ENCODE data around the gene DDX20. TPM values are rescaled to one million over a fixed set of nuclear protein-coding genes. Genes with fewer than 3 reads are reported as not detected.
"Not testable (repeated sequence)": the region's sequence is repeated elsewhere in the genome, so short reads cannot be mapped to it uniquely, and the experiment has no call there.

DDX20 gene
- polyA plus RNA-seq, 3 donors from 2014 or later: 4.1 to 12.3 (median 7.2) TPM

GRCh38 chr1:111789666-111790316 lies 34.1 kb downstream of the DDX20 start:
- H3K27me3 Mint-ChIP-seq (ENCODE audit: low read depth in 3 of 3): peaks cover 3 to 13% (median 4%) of the 10 kb centered on the region in 3 donors
- DNase-seq: no peak
- no peak overlapping the region for H3K27ac Mint-ChIP-seq
- no peaks in the 10 kb centered on the region for H3K36me3 Mint-ChIP-seq
- no peaks in the 10 kb centered on the region for H3K9me3 Mint-ChIP-seq
- no peak overlapping the region for H3K4me3 Mint-ChIP-seq
- no peaks in the 10 kb centered on the region for H3K4me1 Mint-ChIP-seq

GRCh38 chr1:111791776-111792175 lies 36.1 kb downstream of the DDX20 start:
- H3K36me3 Mint-ChIP-seq: no peaks in the 10 kb centered on the region
- no peak overlapping the region for H3K4me3 Mint-ChIP-seq
- no peak overlapping the region for H3K27ac Mint-ChIP-seq
- H3K4me1 Mint-ChIP-seq: no peaks in the 10 kb centered on the region
- H3K9me3 Mint-ChIP-seq: no peaks in the 10 kb centered on the region
- peaks cover 3 to 13% (median 5%) of the 10 kb centered on the region in 3 donors for H3K27me3 Mint-ChIP-seq (ENCODE audit: low read depth in 3 of 3)
- DNase-seq: no peak

- Mint-ChIP-seq H3K27ac (no peak overlapping the region), H3K27me3 (ENCODE audit: low read depth in 3 of 3) (peaks cover 3 to 10% (median 5%) of the 10 kb centered on the region in 3 donors), H3K4me3 (no peak overlapping the region), H3K9me3 (no peaks in the 10 kb centered on the region), H3K4me1 (no peaks in the 10 kb centered on the region), H3K36me3 (no peaks in the 10 kb centered on the region)
- DNase-seq: no peak
These were observed 36.5 kb downstream of the DDX20 start for GRCh38 chr1:111792249-111792648.

GRCh38 chr1:111793923-111794322 lies 38.2 kb downstream of the DDX20 start:
- H3K27me3 Mint-ChIP-seq (ENCODE audit: low read depth in 3 of 3): peaks cover 3 to 7% (median 3%) of the 10 kb centered on the region in 3 donors
- no peaks in the 10 kb centered on the region for H3K36me3 Mint-ChIP-seq
- H3K4me3 Mint-ChIP-seq: no peak overlapping the region
- no peaks in the 10 kb centered on the region for H3K9me3 Mint-ChIP-seq
- no peak overlapping the region for H3K27ac Mint-ChIP-seq
- no peaks in the 10 kb centered on the region for H3K4me1 Mint-ChIP-seq
- no peak for DNase-seq

- Mint-ChIP-seq H3K9me3 (no peaks in the 10 kb centered on the region), H3K36me3 (no peaks in the 10 kb centered on the region), H3K4me1 (no peaks in the 10 kb centered on the region), H3K27ac (no peak overlapping the region), H3K4me3 (no peak overlapping the region), H3K27me3 (ENCODE audit: low read depth in 3 of 3) (peaks cover 3 to 8% (median 3%) of the 10 kb centered on the region in 3 donors)
- DNase-seq: no peak
These were observed 39.7 kb downstream of the DDX20 start for GRCh38 chr1:111795401-111795800.

GRCh38 chr1:111798580-111798979 lies 42.9 kb downstream of the DDX20 start:
- Mint-ChIP-seq H3K4me3 (no peak overlapping the region), H3K9me3 (no peaks in the 10 kb centered on the region), H3K36me3 (no peaks in the 10 kb centered on the region), H3K4me1 (no peaks in the 10 kb centered on the region), H3K27ac (no peak overlapping the region), H3K27me3 (ENCODE audit: low read depth in 3 of 3) (peaks cover 2 to 6% (median 3%) of the 10 kb centered on the region in 3 donors)
- DNase-seq: no peak

- H3K4me1 Mint-ChIP-seq; DNase-seq; H3K4me3 Mint-ChIP-seq; H3K27me3 Mint-ChIP-seq (ENCODE audit: low read depth in 3 of 3); H3K9me3 Mint-ChIP-seq; H3K36me3 Mint-ChIP-seq; H3K27ac Mint-ChIP-seq: not testable (repeated sequence)
These were observed 44.0 kb downstream of the DDX20 start for GRCh38 chr1:111799722-111800121.

GRCh38 chr1:111801071-111801850 lies 45.6 kb downstream of the DDX20 start:
- H3K4me3 Mint-ChIP-seq: no peak overlapping the region
- H3K27me3 Mint-ChIP-seq (ENCODE audit: low read depth in 3 of 3): peaks cover 0 to 6% (median 2%) of the 10 kb centered on the region in 3 donors
- H3K36me3 Mint-ChIP-seq: no peaks in the 10 kb centered on the region

GRCh38 chr1:111802110-111802509 lies 46.4 kb downstream of the DDX20 start:
- no peak for DNase-seq
- no peaks in the 10 kb centered on the region for H3K9me3 Mint-ChIP-seq
- peaks cover 1 to 6% (median 2%) of the 10 kb centered on the region in 3 donors for H3K27me3 Mint-ChIP-seq (ENCODE audit: low read depth in 3 of 3)
- H3K4me1 Mint-ChIP-seq: peaks cover 6 to 7% of the 10 kb centered on the region in 2 donors
- no peak overlapping the region for H3K4me3 Mint-ChIP-seq
- H3K36me3 Mint-ChIP-seq: no peaks in the 10 kb centered on the region
- no peak overlapping the region for H3K27ac Mint-ChIP-seq

More at GRCh38 chr1:111801071-111801850, 45.6 kb downstream of the DDX20 start:
- Mint-ChIP-seq H3K9me3 (no peaks in the 10 kb centered on the region), H3K27ac (no peak overlapping the region), H3K4me1 (peaks cover 0 to under 1% of the 10 kb centered on the region in 2 donors)
- DNase-seq: no peak

GRCh38 chr1:111802984-111803383 lies 47.3 kb downstream of the DDX20 start:
- Mint-ChIP-seq H3K27ac (no peak overlapping the region), H3K4me3 (no peak overlapping the region), H3K9me3 (no peaks in the 10 kb centered on the region), H3K27me3 (ENCODE audit: low read depth in 3 of 3) (peaks cover 1 to 6% (median 2%) of the 10 kb centered on the region in 3 donors), H3K4me1 (peaks cover 6 to 7% of the 10 kb centered on the region in 2 donors), H3K36me3 (no peaks in the 10 kb centered on the region)
- DNase-seq: no peak

- no peak overlapping the region for H3K4me3 Mint-ChIP-seq
- no peaks in the 10 kb centered on the region for H3K36me3 Mint-ChIP-seq
- no peaks in the 10 kb centered on the region for H3K9me3 Mint-ChIP-seq
- DNase-seq: no peak
- peaks cover 1 to 6% (median 2%) of the 10 kb centered on the region in 3 donors for H3K27me3 Mint-ChIP-seq (ENCODE audit: low read depth in 3 of 3)
- peaks cover 6 to 7% of the 10 kb centered on the region in 2 donors for H3K4me1 Mint-ChIP-seq
- no peak overlapping the region for H3K27ac Mint-ChIP-seq
These were observed 48.2 kb downstream of the DDX20 start for GRCh38 chr1:111803951-111804350.

GRCh38 chr1:111804776-111805175 lies 49.1 kb downstream of the DDX20 start:
- Mint-ChIP-seq H3K27ac (no peak overlapping the region), H3K4me3 (no peak overlapping the region), H3K9me3 (no peaks in the 10 kb centered on the region)

GRCh38 chr1:111805251-111805650 lies 49.5 kb downstream of the DDX20 start:
- H3K27me3 Mint-ChIP-seq (ENCODE audit: low read depth in 3 of 3): peaks cover 0 to 8% (median 1%) of the 10 kb centered on the region in 3 donors
- H3K9me3 Mint-ChIP-seq: no peaks in the 10 kb centered on the region
- peaks cover 6 to 7% of the 10 kb centered on the region in 2 donors for H3K4me1 Mint-ChIP-seq
- H3K4me3 Mint-ChIP-seq: no peak overlapping the region
- no peak overlapping the region for H3K27ac Mint-ChIP-seq
- H3K36me3 Mint-ChIP-seq: no peaks in the 10 kb centered on the region
- no peak for DNase-seq

More at GRCh38 chr1:111804776-111805175, 49.1 kb downstream of the DDX20 start:
- no peak for DNase-seq
- Mint-ChIP-seq H3K4me1 (peaks cover 6 to 7% of the 10 kb centered on the region in 2 donors), H3K27me3 (ENCODE audit: low read depth in 3 of 3) (peaks cover 0 to 8% (median 1%) of the 10 kb centered on the region in 3 donors), H3K36me3 (no peaks in the 10 kb centered on the region)

GRCh38 chr1:111811891-111812290 lies 56.2 kb downstream of the DDX20 start:
- no peak overlapping the region for H3K27ac Mint-ChIP-seq
- no peaks in the 10 kb centered on the region for H3K9me3 Mint-ChIP-seq
- H3K27me3 Mint-ChIP-seq (ENCODE audit: low read depth in 3 of 3): peaks cover 1 to 6% (median 5%) of the 10 kb centered on the region in 3 donors
- no peak overlapping the region for H3K4me3 Mint-ChIP-seq
- H3K4me1 Mint-ChIP-seq: peaks cover under 1% of the 10 kb centered on the region in 2 donors
- no peak for DNase-seq
- H3K36me3 Mint-ChIP-seq: no peaks in the 10 kb centered on the region

Data from immature natural killer cell (primary cell).